ENCODE measurements around the gene GPATCH4.
"Not testable (repeated sequence)": the region's sequence is repeated elsewhere in the genome, so short reads cannot be mapped to it uniquely, and the experiment has no call there.

GPATCH4 gene

DNA sequence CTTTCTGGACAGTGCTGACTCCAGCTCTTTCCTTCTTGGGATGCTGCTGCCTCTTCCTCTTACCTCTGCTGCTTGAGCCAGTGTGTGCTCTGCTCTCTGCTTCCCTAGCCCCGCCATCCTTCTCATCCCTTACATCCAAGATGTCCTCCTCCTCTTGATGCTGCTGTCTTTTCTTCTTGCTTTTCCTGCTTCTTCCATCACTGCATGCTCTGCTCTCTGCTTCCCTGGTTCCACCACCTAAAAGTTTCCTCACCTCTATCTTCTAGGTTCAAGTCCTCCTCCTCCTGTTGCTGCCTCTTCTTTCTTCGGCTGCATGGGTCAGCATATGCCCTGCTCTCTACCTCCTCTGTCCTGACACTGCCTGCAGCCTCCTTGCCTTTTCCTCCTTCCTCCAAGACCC is 6.3 kb downstream of the GPATCH4 start:
- no peak for DNase-seq (ENCODE audit: low spot score)

DNA sequence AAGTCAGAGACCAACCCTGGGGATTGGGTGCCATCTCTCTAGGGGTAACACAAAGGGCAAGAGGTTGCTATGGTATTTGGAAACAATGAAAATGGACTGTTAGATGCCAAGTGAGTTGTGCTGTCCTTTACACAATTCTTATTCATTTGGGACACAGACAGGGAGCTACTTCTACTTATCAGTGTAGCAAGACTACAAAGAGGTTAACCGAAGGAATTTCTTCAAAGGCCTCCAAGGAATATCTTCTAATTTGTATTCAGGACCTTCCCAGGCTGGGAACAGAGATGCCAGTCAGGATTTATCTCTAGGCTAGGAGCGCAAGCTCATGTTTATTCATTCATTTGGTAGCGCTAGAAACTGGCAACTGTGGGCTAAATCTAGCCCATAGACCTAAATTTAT is 7.1 kb downstream of the GPATCH4 start:
- no peak for DNase-seq (ENCODE audit: low spot score)

DNA sequence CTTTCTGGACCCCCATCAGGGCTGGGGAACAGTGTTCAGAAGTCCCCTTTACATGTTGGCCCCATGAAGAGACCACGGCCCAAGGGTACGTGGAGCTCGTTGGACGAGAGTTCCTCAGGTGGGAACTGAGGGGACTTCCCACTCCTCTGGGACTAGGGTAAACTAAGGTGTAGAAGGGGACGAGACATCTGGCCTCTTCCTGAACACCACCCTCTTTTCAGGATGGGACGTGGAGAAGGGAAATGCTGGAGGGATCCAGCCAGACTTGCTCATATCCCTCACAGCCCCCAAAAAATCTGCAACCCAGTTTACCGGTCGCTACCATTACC is 7.7 kb downstream of the GPATCH4 start:
- DNase-seq (ENCODE audit: low spot score): no peak

DNA sequence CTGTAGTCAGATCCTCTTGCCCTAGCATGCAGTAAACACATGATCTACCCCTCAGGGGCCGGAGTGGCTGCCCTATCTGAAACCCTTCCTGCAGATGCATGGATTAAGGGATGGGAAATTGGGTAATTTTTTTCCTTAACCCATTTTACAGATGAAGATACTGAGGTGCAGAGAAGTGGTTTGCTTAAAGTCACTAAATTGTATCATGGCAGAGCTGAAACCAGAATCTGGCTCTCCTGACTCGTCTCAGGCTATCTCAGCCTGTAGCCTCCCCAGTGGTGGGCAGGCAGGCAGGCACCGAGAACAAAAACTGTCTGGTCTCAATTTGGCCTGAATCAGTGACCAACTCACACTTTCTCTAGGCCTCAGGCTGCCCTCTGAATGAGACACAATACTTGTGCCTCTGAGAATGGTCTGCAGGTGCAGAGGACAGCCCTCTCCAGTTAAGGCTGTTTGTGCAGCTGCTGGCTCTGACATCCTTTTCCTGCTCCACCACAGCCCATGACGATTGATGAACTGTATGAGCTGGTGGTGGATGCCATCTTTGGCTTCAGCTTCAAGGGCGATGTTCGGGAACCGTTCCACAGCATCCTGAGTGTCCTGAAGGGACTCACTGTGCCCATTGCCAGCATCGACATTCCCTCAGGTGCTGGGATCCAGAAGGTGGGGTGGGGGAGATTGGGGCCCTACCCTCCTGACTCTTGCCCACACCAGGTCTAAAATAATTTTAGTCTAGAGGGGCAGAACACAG is 8.2 kb downstream of the GPATCH4 start:
- no peak for DNase-seq (ENCODE audit: low spot score)

DNA sequence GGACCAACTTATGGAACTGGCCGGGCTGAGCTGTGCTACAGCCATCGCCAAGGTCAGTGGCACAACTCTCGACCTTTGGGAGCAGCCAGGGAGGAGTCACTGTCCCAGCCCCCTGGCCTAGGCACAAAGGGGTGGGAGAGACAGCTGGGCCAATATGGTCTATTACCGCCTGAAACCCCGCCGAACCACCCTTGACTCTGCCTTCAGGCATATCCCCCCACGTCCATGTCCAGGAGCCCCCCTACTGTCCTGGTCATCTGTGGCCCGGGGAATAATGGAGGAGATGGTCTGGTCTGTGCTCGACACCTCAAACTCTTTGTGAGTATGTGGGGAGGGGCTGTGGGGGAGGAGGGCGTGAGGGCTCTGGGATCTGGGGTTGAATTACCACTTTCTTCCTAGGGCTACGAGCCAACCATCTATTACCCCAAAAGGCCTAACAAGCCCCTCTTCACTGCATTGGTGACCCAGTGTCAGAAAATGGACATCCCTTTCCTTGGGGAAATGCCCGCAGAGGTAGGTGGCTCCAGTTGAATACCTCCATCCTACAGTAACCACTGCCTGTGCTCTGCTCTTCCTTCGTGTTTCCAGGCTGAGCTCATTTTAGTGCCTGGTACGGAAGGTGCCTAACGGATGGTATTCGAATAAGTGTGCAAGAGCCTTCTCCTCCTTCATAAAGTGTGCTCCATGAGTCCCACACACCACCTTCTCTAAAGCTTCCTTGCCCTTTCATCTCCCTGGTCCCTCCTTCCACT is 8.9 kb downstream of the GPATCH4 start:
- DNase-seq (ENCODE audit: low spot score): no peak

DNA sequence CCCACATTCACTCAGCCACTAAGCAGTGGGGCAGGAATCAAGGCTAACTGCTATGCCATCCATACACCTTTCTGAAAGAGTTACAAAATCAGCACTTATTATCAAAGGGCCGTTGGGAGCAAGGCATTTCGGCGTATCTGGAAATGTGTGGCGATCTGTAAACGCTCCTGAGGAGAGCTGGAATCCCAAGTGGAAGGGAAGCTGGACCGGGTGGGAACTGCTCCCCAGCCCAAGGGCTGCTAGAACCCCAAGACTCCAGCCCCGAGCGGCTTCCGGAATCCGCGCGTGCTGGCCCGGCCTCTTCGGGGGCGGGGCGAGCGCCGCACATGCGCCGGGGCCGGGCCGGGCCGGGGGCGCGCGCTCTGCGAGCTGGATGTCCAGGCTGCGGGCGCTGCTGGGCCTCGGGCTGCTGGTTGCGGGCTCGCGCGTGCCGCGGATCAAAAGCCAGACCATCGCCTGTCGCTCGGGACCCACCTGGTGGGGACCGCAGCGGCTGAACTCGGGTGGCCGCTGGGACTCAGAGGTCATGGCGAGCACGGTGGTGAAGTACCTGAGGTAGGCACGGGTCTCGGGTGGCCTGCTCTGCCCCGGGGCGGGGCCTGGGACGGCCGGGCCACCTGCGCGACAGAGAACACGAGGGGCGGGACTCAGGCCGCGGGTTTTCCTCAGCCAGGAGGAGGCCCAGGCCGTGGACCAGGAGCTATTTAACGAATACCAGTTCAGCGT is 9.7 kb downstream of the GPATCH4 start, which contains the start of gene NAXE:
NAXE (plus strand) TSS at position 345 of the 726 bp plus-strand sequence; CDS start at position 374, 29 bp downstream.
- peak; percentile 97 for DNase-seq (ENCODE audit: low spot score)

DNA sequence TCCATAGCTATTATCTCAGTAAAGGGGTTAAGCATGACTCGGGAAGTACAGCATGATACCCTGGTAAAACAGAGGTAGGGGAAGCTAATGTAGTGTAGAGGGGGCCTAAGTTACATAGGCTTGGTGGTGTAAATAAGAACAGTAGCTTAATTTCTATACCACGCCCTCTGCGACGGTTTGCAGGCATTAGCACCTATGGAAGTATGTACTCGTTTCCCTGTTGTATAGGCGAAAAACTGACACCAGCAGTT is 10.2 kb downstream of the GPATCH4 start:
- DNase-seq (ENCODE audit: low spot score): no peak

DNA sequence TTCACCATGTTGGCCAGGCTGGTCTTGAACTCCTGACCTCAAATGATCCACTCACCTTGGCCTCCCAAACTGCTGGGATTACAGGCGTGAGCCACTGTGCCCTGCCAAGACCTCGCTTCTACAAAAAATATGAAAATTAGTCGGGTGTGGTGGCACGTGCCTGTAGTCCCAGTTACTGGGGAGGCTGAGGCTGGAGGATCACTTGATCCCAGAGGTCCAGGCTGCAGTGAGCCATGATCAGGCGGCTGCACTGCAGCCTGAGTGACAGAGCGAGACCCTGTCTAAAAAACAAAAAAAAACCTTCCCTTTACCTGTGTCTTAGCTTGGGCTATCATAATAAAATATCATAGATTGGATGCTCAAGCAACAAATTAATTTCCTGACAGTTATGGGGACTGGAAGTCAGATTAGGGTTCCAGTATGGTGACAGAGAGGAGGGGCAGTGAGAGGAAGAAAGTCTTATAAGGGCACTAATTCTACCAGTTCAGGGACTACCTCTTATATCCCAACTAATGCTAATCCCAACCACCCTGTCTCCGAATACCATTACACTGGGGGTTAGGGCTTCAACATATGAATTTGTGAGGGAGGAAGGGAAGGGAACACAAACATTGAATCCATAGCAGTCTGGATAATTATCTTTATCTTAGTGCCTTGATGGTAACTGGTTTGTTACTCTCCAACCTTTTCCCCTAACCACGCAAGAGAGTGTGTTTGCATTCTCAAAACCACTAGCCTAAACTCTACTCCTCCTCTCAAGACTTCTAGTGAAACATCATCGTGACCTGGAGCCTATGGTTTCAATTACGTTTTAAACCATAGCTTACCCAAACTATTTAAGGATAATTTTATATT is 10.7 kb downstream of the GPATCH4 start:
- no peak for DNase-seq (ENCODE audit: low spot score)

DNA sequence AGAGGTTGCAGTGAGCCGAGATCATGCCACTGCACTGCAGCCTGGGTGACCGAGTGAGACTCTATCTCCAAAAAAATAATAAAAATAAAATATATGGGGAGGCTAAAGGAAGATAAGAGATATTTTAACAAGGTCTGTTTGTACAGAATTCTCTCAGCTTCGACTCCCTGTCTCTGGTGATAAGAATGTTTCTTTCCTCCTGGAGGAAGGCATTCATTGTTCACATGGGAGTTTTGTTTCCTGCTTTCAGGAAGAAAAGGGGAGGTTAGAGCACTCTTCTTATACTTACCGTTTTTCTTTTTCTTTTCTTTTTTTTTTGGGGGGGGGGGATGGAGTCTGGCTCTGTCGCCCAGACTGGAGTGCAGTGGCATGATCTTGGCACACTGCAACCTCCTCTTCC is 11.7 kb downstream of the GPATCH4 start:
- DNase-seq (ENCODE audit: low spot score): no peak

DNA sequence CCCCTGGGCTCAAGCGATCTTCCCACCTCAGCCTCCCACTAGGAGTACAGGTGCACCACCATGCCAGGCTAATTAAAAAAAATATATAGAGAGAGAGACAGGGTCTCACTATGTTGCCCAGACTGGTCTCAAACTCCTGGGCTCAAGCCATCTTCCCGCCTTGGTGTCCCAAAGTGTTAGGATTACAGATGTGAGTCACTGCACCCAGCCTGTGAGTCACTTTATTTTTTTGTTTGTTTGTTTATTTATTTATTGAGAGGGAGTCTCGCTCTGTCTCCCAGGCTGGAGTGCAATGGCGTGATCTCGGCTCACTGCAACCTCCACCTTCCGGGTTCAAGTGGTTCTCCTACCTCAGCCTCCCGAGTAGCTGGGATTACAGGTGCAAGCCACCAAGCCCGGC is 13.4 kb downstream of the GPATCH4 start:
- not testable (repeated sequence) for DNase-seq (ENCODE audit: low spot score)

DNA sequence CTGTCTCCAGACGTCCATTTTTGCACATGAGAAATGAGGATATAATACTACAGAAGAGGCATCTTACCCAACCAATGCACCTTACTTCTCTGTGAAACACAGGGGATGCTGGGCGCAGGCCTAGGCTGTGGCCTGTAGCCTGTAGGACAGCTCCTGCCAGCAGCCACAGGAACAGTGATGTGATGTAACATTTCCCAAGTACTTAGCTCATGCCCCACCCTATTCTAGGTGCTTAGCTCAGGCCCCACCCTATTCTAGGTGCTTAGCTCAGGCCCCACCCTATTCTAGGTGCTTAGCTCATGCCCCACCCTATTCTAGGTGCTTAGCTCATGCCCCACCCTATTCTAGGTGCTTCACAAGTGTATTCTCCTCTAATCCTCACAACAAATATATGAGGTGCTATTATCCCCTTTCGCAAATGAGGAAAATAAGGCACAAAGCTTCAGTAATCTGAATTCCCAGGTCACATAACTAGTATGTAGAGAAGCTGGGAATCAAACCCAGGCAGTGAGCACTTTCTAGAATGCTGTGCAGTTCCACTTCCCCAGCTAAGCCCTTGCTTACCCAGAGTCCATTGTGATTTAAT is 14.3 kb downstream of the GPATCH4 start:
- DNase-seq (ENCODE audit: low spot score): no peak

DNA sequence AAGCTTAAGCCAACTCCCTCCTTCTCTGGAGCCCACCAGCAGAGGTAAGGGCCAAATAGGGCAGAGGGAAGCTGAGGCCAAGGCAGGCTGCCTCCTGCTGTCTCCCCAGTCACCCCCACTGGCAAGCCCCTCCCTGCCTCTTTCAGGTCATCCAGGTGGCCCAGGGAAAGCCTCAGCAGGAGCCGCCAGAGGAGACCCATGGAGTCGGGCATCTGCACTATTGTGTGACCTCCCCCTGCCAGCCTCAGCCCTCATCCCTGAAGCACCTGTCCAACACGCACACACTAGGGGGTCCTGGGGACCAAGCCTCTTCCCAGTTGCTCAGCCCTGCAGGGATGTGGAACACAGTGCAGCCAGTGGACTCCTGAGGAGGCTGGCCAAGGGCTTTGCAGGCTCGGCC is 15.0 kb downstream of the GPATCH4 start:
- no peak for DNase-seq (ENCODE audit: low spot score)

DNA sequence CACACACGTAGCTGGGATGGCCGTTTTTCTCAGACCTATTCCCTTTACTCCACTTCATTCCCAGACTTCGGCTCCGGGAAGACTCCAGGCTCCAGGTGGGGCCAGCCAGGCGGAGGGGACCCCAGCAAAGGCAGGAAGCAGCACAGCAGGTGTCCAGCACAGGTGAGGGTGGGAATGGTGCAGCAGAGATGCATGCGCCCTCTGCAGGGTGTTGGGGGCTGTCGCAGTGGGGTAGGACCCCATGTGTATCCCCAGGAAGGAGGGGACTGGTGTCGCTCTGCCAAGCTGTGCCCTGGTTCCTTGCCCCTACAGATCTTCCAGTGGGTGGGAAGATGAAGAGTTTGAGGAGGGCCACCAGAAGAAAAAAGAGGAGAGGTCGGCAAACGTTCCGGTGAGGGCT is 16.5 kb downstream of the GPATCH4 start:
- DNase-seq (ENCODE audit: low spot score): peak; percentile 77

DNA sequence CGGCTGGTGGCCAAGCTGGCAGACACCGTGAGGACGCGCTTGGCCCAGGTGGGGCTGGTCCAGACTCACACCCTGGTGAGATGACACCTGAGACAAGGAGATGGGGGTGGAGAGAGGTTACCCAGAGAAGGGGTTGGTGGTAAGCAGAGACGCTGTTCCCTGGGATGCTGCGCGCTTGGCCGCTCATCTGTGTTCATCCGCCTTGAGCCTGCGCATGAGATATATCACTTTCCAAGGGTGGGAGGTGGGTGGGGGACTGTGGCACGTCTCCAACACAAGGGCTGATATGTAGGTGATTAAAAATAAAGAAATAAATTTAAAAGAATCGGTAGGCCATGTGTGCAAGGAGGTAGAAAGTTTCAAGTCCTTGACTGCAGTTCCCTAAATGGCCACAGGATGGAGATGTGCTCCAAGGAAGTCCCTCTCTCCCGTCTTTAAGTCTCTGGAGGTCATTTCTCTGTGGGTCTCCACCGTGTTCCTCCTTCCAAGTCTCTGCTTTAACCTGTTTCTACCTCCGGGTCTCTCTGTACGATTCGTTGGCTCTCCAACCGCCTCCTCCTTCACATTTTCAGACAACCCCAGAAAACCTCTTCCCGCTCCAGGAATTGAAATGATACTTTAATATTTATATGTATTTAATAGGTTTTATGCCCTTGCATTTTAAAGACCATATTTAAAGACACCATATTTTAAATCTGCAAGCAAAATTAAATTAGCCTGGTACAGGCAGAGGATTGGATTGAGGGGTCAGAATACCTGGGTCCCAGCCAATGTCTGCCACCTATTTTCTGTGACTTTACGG is 17.3 kb downstream of the GPATCH4 start:
- DNase-seq (ENCODE audit: low spot score): peak; percentile 83

DNA sequence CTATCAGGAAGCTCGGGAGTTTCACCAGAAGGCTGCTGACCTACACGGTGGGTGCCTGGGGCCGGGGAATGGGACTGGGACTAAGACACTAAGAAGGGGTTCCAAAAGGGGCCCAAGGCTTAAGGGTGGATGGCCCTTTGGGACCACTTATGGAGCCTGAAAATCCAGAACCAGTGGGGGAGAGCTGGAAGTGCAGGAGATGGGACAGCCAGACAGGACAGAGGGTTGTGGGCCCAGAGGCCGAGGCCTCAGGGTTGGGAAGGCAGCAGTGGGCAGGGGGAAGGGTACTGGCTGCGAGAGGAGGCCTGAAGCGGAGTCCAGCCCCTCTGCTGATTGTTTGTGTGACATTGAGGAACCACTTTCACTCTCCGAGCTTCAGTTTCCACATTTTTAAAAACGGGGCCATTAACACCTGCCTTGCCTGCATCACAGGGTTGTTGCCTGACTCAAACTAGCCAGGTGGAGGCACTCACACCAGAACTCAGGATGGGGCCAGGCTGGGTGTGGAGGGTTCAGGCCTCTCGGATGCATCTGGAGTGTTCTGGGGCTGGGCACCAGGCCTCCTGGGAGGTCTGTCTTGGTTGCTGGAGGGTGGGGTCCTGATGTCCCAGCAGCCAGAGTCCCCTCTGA is 18.8 kb downstream of the GPATCH4 start:
- DNase-seq (ENCODE audit: low spot score): no peak

DNA sequence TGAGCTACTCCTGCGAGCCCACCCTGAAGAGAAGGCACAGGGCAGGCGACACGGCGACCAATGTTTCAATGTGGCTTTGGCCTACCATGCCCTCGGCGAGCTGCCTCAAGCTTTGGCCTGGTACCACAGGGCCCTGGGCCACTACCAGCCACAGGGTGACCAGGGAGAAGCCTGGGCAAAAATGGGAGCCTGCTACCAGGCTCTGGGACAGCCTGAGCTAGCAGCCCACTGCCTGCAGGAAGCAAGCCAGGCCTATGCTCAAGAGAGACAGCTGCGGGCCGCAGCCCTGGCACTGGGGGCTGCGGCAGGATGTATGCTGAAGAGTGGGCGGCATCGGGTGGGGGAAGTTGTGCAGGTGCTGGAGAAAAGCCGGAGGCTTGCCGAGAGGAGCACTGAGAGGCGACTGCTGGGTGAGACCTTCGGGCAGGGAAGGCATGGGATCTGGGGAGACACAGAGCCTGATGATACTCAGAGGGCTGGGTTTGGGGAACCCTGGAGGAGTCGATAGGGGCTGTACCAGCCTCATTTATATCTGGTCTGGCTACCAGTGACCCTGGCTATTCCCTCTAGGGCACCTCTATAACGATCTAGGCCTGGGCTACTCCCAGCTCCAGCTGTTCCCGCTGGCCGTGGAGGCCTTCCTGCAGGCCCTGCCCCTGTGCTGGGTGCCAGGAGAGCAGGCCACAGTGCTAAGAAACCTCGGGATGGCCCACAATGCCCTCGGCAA is 19.5 kb downstream of the GPATCH4 start:
- DNase-seq (ENCODE audit: low spot score): no peak

DNA sequence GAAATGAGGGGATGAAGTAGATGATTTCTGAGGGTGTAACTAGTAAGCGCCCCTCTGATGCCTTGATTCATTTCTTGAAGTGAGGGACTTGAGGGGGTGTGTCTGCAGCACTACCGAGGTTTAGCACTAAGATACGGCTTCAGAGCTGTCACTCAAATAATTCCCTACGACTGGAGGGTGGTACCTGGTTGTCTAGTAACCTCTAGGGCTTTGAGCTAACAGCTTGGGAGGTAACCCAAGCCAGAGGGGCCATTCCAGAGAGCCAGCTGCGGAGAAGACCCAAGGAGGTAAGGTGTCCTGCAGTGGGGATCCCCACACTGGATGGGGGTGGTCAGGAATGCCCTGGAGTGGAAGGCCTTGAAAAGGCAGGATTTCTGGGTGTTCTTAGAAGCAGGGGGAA is 21.8 kb downstream of the GPATCH4 start, which contains the start of gene TTC24:
TTC24 (plus strand) TSS at position 252 of the 400 bp plus-strand sequence. CDS start 1,642 bp downstream, outside the sequence.
- no peak for DNase-seq (ENCODE audit: low spot score)

DNA sequence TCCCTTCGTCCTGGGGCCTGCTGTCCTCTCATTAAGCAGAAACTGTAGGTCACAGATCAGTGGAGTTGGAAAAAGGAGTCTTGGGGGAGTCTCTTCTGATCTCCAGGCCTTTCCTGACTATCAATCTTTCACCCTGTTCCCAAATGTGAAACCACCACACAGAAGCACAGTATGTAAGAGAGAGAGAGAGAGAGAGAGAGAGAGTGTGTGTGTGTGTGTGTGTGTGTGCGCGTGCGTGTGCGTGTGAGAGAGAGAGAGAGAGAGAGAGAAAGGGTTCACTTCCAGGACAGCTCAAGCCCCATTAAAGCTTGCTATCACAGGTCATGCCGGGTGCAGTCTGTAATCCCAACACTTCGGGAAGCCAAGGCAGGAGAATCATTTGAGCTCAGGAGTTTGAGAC is 23.2 kb downstream of the GPATCH4 start:
- DNase-seq (ENCODE audit: low spot score): no peak

DNA sequence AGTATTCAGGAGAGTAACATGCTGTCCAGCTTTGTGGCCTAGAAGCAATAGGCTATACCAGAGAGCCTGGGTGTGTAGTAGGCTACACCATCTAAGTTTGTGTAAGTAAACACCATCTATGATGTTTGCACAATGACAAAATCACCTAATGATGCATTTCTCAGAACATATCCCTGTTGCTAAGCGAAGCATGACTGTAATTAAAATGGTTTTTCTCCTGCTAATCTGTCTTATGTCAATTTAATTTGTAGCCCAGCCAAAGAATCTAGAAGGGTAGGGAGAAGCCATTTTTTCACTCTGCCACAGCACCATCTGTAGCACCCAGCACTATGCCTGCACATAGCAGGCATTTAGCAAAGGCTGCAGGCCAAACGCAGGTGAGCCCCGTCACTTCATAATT is 23.7 kb downstream of the GPATCH4 start:
- DNase-seq (ENCODE audit: low spot score): peak; percentile 65
